ENCODE measurements around the gene PPP2R5D.

PPP2R5D gene

DNA sequence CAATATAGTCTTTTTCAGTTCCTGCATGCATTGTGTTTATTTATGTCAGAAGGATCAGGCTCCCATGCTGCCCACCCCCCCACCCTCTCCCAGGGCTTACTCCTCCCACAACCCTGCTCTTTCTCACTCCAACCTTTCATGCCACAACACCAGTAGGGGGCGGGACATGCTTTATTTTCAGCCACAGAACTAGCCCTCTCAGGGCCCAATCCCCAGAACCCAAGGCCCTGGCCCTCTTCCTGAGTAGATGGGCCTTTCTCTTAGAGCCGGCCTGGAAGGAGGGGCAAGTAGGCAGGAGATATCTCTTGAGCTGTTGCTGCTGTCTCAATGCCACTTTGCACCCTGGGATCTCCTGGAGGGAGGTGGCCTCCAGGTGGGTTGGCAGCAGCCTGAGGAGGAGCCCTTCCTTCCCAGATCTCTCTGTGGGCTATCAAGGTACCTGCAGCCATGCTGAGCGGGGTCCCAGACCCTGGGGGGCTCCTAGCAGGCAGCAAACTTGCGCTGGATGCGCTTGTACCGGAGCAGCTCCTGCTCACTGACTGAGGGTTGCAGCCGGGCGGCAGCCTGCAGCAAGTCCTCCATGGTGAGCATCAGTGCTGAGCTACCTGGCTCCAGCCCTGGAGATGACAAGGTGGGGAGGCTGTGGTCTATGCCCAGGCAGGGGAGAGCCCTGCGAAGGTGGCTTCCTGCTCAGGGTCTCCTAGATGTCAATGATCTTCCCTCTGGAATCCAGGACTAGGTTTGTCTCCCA is 20.3 kb upstream of the PPP2R5D start:
- DNase-seq: peak; percentile 54

DNA sequence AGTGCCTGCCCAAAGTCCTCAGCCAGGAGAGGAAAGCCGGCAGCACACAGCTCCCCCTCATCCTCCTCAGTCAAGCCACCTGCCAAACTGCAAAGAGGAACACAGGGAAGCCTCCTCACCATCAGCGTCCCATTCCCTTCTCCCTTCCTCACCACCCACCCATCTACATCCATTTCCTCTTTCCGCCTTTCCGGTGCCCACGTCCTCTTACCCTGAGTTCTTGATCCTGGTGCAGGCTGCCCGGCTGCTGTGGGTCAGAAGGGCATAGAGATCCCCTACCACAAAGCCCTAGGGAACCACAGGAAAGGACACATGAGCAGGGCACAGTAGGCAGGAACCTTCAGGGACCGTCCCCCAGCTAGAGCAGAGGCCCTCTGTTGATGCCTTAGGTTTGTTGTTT is 17.8 kb upstream of the PPP2R5D start:
- no peak for DNase-seq

DNA sequence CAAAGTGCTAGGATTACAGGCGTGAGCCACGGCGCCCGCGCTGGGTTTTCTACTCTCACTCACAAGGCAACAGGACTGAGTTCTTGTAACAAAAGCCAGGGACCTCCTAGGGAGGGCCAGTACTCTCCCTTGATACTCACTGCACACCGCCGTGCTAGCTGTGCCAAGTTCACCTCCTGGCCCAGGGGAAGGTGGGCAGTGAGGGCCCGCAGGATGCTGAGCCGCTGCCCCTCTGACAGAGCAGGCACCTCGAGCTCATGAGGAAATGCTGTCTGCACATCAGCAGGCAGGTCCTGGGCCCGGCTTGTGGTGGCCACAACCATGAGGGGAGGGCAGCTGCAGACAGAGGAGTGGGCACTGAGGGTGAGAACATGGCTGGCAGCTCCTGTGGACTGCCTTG is 17.1 kb upstream of the PPP2R5D start:
- no peak for DNase-seq

DNA sequence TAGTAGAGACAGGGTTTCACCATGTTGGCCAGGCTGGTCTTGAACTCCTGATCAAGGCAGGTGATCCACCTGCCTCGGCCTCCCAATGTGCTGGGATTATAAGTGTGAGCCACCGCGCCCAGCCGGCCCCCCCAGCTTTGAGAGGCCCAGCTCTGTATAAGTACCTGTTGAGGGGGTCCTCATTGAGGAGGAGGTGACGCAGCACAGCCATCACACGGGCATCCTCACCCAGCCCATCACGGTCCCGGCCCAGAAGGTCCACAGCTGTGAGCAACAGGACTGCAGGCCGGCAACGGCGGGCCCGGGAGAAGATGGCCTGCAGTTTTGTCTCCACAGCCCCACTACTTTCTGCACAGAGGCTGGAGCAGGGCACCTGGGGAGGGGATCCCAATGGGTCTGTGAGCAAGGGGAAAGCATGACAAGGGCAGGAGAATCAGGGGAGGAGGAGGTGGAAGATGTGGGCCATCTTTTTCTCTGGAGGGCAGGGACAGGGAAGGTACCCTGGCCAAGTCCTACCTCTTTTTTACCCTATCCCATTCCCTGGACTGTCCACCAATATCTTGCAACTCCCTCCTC is 16.2 kb upstream of the PPP2R5D start:
- no peak for DNase-seq

DNA sequence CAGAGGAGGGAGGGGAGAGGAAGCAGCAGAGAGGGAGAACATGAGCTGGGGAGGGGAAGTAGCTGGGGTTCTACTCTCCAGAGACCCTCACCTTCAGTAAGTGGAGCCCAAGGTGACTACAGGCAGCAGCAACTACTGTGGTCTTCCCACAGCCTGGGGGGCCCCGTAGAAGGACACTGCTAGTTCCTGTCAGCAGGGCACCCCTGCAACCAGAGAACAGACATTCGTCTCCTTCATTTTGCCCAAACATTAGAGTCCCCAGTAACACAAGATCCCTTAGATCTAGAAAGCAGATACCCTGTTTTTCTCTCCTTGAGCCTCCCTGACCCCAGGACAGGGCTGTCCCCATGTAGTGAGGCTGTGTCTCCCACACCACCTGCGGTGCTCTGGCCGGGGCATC is 15.6 kb upstream of the PPP2R5D start:
- DNase-seq: no peak

DNA sequence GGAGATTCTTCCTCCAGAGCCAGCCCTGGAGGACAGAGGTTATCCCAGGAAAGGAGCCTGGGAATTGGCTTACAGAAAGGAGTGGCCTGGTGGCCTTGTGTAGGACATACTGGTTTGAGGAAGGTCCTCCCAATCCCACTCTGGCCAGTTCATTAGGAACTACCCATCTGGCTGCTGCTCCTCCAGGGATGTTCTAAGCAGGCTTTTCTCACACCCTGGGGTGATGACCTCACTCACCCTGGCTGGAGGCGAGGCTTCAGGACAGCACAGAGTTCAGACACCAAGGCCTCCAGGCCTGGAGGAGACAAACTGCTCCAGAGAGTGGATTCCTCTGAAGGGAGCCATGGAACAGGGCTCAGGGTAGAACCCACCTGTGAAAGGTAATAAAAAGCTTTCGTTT is 14.9 kb upstream of the PPP2R5D start:
- no peak for DNase-seq

DNA sequence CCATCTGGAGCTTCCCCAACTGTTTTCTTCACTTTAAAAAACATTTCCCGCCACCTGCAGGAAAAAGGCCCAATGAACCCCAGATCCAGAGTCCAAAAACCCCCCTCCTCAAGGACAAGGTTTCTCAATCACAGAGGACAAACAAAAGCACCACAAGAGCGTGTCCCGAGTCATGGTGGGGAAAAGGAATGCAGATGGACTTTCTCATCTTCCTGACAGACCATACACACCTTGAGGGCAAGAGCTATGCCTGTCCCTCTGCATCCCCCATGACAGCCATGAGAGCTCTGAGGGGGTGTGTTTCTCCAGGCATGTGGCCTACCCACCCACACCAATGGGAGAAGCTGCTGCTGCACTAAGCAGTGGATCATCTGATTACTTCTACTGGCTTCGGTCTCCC is 14.4 kb upstream of the PPP2R5D start:
- DNase-seq: no peak

DNA sequence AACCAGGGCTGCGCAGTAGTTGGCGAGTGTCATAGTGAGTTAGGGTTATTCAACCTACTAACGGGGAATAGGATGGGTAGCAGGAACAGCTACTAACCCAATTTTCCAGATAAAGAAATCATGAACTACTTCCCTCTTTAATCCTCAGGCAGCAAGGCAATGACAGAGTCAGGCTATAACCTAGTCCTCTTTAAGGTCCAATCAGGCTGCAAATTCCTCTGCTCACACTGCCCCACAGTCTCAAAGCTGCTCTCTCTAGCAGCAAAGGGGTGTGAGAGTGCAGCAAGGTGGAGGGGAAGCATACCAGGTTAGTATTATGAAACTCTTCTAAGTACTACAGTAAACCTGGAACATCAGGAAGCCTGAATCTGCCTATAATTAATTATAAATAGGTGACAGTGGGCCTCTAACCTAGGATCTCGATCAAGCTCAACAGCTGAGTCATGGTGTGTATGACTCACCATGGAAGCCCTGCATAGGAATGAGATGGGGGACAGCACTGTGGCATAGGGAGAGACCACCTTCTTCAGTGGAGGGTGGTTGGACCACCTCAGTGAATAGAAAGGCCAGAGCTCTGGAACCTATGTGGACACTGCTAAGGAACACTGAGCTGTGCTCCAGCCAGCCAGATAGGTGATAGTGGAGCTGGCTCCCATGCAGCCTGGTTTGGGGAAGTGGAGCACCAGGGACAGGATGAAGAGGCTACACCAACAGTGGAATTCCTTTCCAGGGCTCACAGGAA is 13.3 kb upstream of the PPP2R5D start:
- peak; percentile 55 for DNase-seq

DNA sequence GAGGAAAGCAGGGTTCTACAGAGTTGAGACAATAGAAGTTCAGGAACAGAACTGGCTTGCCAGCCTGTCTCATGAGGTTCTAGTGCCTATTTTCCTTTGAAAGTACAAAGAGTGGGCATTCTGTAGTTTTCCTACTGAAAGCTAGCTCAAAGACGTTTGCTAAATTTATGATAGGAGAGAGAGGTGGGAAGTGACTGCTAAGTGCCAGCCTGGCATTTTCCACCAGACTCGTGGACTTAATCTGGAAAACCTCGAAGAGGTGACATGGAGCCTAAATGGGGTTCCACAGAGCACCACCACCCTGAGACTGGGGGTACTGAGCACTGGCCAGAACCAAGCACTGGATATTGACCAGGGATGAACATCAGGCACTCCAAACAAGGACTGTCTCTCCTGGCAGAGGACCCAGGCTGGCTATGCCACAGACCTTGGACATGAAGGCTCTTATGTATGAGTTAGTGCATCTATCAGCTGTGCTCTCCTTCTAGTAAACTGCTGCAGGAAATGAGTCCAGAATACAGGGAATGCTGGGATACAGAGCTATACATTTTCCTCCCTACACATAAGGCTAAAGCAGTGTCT is 12.5 kb upstream of the PPP2R5D start:
- DNase-seq: no peak

DNA sequence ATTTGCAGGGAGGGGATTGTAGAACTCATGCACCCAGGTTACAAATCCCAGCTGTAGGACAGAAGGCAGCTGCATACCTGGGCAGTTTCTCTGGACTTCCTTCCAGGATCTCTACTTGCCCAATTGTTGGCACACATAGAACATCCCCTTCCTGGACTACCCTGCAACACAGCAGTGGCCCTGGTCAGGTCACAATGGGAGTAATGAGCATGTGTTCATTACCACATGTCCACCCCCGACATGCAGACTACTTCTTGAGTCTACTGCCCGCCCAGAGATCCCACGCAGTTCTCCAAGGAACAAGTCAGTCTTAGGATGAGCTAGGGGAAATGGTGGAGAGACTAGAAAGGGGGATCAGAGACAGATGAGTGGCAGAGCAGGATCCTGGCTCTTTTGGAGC is 10.4 kb upstream of the PPP2R5D start:
- no peak for DNase-seq

DNA sequence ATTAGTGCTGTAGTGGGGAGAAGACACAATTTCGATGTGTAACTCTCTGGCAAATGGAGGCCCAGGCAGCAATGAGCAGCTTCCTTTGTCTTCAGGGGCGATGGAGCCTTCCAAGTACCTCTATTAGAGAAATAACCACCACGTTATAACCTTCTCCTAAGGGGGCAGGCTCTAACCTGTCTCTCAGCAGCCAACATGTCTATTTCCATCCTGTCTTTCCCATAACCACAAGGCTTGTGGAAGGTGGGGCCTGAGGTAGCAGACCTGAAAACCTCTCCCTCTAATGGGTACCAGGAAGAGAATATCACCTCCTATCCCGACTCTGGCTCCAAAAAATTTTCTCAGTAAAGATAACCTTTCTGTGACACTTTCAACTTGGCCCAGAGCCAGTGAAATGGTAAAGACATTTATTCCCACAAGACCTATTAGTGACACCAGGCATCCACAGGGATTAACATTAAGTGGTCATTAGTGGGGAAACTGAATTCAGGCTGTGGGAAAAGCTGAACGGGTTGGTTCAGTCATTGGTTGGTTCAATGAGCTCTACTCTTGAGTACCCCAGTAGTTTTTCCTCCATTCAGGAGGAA is 9.4 kb upstream of the PPP2R5D start:
- DNase-seq: no peak

DNA sequence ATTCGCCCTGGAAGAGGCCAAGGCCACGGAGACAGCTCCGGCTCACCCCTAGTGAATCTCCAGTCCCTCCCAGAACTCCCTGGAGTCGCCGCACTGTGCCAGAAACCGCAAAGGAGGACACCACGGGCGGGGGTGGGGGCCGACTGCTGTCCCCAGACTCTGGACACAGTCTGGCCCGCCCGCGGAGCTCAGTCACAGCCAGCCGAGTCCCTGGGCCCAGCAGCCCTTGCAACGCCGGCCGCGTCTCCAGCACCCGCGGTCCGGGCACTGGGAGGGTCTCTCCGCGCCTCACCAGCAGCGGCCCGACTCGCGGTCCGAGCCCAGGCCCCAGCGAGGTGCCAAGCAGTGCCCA is 5.9 kb upstream of the PPP2R5D start:
- no peak for DNase-seq

DNA sequence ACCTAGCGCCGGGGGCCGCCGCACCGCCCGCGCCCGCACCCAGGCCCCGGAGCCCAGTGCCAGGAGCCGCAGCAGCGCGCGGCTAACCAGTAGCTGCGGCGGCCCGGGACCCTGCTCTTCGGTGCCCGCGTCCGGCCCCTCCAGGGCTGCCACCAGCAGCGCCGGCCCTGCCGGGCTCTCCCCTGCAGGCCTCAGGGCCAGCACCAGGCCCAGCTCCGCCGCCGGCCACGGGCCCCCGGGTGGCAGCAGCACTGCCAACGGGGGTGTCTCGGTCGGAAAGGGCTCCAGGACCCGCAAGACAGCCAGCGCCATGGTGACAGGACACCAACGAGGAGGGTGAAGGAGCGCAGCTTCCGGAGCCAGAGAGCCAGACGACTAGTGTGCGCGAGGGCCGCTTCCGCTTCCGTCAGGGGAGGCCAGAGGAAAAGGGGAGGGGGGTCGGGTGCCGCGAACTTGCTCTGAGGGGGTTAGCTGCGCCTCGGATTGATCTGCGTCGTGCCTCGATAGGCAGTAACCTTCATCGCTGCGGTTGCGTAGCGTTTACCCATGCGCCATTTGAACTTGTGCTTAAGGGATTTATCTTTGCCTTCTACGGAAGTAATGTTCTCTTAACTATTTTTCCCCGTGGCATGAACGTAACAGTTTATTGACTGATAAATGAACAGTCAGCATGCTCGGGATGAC is 5.4 kb upstream of the PPP2R5D start, which contains the start of gene PEX6:
PEX6 (minus strand) TSS at position 343 of the 684 bp plus-strand sequence; CDS start at position 312, 31 bp downstream.
- peak; percentile 89 for DNase-seq

DNA sequence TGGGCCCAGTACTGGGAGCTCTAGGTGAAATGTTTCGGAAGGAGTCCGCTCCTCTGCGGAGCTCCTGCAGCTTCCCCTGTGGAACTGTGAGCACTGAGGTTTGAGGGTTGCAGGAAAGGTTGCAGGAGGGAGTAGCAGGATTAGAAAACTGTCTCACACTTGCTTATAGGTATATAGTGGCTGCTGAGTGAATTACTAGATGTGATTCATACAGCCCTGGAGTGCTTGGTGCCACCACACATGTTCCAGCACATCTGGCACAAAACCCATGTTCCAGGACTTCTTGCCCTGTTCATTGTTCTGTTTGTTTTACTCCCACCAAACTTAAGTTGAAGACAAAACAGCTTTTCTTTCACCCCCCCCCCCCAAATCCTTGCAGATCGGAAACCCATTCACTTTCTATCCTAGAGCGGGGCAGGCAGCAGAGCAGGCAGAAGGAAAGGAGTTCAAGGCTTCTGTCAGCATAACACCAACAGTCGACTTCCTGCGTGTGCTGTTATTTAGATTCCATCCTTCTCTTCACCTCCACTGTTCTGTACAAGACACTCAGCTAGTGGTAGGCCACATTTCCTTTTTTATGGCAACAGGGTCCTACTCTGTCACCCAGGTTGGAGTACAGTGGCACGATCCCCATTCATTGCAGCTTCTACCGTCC is 4.7 kb upstream of the PPP2R5D start:
- peak; percentile 37 for DNase-seq

DNA sequence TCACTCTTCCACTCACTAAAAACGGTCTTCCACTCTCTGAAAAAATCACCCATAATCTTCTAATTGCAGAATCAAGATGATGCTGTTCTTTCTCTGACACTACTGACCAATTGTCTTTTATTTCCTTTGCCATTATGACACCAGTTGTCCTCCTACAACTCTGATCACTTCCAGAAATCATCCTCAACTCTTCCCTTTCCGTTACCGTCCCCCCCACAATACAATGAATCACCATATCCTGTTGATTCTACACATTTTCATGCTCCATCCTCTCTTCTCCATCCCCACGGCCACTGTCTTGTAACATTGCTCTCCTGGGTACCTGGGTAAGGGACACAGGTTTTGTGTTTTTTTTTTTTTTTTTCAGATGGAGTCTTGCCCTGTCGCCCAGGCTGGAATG is 2.5 kb upstream of the PPP2R5D start:
- no peak for DNase-seq

DNA sequence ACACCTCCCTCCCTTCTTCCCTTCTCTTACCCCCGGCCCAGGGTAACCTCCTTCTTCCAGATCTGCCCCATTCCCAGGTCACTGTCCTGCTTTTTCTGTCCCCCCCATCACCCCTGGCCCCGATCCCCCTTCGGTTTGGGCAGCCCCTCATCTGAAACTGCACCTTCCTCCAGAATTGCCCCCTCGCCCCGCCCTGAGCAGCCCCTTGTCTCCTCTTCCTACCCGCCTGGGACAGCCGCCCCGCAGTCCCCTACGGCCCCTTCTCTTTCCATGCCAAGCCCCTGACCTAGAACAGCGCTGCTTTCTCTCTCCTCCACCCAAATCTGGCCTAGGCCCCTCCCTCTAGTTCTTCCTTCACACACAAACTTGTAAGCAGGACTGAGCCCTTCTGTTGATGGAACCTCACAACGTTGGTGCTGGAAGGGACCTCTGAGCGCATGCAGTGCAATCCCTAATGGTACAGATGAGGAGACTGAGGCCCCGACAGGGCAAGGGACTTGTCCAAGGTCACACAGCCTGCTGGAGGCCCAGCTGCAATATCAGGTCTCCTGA is 630 bp downstream of the PPP2R5D start:
- DNase-seq: no peak

DNA sequence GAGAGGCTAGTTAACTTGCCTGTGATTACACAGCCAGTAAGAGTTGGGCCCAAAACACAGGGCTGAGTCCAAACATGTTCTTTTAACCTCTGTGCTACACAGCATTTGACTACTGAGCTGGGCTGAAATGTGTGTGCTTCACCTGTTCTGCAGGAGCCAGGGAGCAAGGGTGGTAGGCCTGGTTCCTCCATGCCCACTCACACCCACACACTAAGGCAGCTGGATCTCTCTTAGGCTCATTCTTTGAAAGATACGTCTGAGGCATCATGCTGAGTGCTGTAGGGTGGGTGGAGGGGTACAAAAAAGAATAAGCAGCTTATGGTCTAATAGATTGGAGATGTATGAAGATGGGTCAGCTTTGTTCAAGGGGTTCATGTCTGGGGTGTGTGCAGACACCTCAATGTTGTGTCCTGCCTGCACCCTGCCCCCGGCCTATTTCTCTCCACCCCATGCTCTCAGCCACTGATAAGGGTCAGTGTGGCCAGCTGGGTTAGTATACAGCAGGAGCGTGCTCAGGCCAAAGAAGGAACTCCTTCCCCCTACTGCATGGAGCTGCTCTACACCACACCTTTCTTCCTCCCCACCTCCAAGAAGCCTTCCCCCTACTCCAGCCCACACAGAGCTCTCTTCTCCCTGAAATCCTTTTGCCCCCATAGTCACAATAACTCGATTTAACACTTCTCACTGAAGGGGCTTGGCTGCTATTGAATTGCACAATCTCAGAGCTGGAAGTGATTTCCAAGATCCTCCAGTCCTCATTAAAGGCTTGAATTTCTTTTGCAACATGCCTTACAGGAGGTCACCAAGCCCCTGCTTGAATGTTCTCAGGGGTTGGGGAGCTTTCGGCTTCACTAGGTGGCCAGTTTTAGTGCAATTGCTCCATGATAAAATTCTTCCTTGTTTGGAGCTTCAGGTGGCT is 3.4 kb downstream of the PPP2R5D start:
- no peak for DNase-seq

DNA sequence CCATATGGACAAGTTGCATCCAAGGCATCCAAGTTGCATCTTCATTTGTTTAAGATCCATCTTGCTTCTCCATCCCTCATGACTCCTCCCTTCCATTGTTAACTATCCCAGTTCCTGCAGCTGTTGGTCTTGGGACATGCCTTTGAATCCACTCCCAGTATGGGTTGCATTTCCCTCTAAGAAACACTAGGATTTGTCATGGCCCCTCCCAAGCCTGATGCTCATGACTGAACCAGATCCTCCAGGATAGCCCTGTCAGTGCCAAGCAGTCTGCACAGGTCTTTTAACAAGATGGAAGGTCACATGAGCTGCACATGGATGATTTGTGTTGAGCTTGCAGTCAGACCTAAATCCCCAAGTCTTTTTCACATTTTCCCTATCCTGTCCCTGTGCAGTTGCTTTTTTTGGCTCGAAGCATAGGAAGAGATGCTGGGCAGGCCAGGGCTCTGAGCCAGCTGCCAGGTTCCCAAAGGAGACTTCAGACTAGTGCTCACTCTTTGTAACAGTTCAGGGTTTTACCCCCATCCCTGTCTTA is 4.2 kb downstream of the PPP2R5D start:
- DNase-seq: peak; percentile 10

DNA sequence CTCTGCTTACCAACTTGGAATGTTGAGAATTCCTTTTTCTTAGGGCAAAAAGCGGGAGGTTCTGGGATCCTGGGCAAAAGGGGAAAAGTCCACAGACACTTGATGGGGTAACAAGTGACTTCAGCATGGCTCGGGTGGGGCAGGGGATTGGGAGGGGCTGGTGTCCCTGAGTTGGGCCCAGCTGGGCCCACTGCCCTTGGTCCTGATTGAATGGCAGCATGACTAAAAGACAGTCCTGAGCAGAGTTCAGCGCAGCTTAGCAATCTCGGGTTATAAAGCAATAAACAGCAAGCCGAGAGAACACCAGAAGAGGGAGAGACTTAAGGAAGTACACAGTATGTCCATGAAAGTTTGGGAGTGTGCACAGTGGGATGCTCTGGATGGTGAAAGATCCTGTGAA is 5.6 kb downstream of the PPP2R5D start:
- DNase-seq: no peak

DNA sequence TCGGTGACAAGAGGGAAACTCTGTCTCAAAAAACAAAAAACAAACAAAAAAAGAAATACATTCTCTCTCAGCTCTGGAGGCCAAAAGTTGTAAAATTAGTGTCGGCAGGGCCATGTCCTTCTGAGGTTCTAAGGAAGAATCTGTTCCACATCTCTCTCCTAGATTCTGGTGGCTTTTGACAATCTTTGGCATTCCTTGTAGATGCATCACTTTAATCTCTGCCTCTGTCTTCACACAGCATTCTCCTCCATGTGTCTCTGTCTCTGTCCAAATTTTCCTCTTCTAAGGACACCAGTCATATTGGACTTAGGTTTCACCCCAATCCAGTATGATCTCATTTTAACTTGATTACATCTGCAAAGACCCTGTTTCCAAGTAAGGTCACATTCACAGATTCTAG is 9.1 kb downstream of the PPP2R5D start:
- DNase-seq: peak; percentile 9

DNA sequence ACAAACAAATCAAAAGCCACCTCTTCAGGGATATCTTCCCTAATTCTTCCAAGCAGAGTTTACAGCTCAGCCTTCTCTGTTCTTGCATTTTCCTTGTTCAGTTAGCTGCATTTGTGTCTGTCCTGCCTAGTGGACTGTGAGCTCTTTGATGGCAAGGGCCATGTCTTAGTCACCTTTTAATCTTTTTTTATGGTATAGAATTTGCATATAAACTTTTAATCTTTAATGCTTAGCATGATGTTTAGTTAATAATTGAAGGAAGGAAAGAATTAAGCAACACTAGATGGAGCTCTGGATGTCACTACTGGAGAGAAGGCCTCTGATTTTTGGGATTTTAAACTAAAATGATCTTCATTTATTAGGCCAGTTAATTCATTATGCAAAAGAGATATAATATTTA is 12.1 kb downstream of the PPP2R5D start:
- DNase-seq: no peak

Data from fibroblast of skin of right biceps (primary cell).